ENCODE data around the gene SH2B3. TPM values are rescaled to one million over a fixed set of nuclear protein-coding genes. Genes with fewer than 3 reads are reported as not detected.

Gene SH2B3
- total RNA-seq, 1 experiment from 2014 or later: 39.6 TPM

DNA sequence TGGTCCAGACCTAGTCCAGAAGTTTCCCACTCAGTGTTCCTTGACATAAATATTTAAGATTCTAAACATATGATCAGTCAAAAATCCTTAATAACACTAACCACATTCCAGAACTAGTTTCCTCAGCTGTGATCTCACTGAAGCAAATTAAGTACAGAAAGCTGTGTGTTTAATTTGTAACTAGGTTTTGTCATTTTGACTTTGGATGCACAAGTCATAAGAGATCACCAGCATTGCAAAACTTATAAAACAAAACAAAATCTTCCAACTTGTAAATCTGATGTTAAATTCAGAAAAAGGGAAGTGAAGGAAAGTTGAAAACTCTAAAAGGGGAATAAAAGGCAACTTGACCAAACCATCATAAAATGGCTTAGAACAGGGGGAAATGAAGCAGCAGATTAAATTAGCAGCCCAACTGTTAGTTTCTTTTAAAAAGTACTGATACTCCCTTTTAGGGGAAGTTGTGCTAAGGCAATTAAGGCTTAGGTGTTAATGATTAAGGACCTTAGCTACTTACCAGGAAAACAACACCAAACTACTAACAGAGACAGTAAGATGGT is 56.6 kb downstream of the SH2B3 start:
- POLR2A ChIA-PET: interaction anchor here (0.6 kb wide), 1 partner anchor 18 kb away, joined by 7 read pairs; no protein-coding TSS in a partner anchor
- in situ Hi-C loops (cut with HindIII; ENCODE audit: low pct_unique_long_range_greater_than_20kb, low sequenced_read_pairs): no loop called here
- no peak for DNase-seq (ENCODE audit: low read depth, low spot score)

DNA sequence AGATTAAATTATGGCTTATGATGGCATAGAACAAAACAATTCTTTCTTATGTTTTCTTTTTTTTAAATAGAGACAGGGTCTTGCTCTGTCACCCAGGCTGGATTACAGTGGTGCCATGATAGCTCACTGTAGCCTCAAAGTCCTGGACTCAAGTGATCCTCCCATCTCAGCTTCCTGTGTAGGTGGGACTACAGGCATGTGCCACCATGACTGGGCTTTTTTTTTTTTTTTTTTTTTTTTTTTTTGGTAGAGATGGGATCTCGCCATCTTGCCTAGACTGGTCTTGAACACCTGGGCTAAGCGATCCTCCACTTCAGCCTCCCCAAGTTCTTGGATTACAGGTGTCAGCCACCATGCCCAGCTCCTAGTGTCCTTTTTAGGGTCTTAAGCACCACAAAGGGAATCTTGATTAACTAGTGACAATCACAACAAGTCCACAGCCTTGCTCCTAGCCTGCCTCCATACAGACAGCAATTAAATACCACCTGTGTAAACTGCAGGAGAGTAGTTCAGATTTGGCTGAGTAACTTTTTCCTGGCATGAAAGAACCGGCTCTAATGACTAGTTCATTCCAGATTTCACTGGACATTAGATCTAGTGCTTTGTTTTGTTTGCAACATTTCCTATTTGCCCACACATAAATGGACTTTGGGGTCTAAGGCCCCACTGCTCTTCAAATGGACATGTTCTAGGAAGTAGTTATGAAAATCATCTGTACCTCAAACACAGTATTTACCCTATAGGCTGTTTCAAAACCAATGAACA is 61.6 kb downstream of the SH2B3 start:
- no TSS peak for BruUV-seq (replicated peaks)
- no peak overlapping the region for H3K27ac ChIP-seq (ENCODE audit: low read length)
- no peaks in the 10 kb centered on the region for H3K4me1 ChIP-seq (ENCODE audit: control insufficient read depth, insufficient read depth, low read length)
- intact Hi-C loops (cut with micrococcal nuclease; ENCODE audit: unreplicated experiment) (no loop called here), in situ Hi-C loops (cut with HindIII; ENCODE audit: low pct_unique_long_range_greater_than_20kb, low sequenced_read_pairs) (no loop called here)
- H3K27me3 ChIP-seq (ENCODE audit: control insufficient read depth, insufficient read depth, low read length): no peaks in the 10 kb centered on the region
- no peak for ATAC-seq
- no peak overlapping the region for H3K4me3 ChIP-seq (ENCODE audit: low read depth in 2 of 2, low read length in 2 of 2)
- H3K9me3 ChIP-seq (ENCODE audit: control insufficient read depth, insufficient read depth, low read depth, low read length): no peaks in the 10 kb centered on the region
- TF ChIP-seq POLR2AphosphoS5 (IDR thresholded peaks at IDR 0.05; ENCODE audit: low read depth, low read length): no peak
- no peak for TF ChIP-seq TCF7L2 (IDR thresholded peaks at IDR 0.05; ENCODE audit: low read depth, low read length)
- TF ChIP-seq, protein P1, sequence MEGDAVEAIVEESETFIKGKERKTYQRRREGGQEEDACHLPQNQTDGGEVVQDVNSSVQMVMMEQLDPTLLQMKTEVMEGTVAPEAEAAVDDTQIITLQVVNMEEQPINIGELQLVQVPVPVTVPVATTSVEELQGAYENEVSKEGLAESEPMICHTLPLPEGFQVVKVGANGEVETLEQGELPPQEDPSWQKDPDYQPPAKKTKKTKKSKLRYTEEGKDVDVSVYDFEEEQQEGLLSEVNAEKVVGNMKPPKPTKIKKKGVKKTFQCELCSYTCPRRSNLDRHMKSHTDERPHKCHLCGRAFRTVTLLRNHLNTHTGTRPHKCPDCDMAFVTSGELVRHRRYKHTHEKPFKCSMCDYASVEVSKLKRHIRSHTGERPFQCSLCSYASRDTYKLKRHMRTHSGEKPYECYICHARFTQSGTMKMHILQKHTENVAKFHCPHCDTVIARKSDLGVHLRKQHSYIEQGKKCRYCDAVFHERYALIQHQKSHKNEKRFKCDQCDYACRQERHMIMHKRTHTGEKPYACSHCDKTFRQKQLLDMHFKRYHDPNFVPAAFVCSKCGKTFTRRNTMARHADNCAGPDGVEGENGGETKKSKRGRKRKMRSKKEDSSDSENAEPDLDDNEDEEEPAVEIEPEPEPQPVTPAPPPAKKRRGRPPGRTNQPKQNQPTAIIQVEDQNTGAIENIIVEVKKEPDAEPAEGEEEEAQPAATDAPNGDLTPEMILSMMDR (IDR thresholded peaks at IDR 0.05): no peak
- TF ChIP-seq SIN3A (IDR thresholded peaks at IDR 0.05; ENCODE audit: borderline replicate concordance, insufficient read depth, low read depth, low read length): no peak
- TF ChIP-seq, protein P2, sequence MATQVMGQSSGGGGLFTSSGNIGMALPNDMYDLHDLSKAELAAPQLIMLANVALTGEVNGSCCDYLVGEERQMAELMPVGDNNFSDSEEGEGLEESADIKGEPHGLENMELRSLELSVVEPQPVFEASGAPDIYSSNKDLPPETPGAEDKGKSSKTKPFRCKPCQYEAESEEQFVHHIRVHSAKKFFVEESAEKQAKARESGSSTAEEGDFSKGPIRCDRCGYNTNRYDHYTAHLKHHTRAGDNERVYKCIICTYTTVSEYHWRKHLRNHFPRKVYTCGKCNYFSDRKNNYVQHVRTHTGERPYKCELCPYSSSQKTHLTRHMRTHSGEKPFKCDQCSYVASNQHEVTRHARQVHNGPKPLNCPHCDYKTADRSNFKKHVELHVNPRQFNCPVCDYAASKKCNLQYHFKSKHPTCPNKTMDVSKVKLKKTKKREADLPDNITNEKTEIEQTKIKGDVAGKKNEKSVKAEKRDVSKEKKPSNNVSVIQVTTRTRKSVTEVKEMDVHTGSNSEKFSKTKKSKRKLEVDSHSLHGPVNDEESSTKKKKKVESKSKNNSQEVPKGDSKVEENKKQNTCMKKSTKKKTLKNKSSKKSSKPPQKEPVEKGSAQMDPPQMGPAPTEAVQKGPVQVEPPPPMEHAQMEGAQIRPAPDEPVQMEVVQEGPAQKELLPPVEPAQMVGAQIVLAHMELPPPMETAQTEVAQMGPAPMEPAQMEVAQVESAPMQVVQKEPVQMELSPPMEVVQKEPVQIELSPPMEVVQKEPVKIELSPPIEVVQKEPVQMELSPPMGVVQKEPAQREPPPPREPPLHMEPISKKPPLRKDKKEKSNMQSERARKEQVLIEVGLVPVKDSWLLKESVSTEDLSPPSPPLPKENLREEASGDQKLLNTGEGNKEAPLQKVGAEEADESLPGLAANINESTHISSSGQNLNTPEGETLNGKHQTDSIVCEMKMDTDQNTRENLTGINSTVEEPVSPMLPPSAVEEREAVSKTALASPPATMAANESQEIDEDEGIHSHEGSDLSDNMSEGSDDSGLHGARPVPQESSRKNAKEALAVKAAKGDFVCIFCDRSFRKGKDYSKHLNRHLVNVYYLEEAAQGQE (IDR thresholded peaks at IDR 0.05; ENCODE audit: insufficient read depth in 1 of 2, low read depth in 2 of 2, low read length in 1 of 2): no peak
- DNase-seq (ENCODE audit: low read depth, low spot score): no peak
- ChIA-PET CTCF (interaction anchor here (0.8 kb wide), 1 partner anchor 16 kb away, joined by 3 read pairs; no protein-coding TSS in a partner anchor), POLR2A (no interaction called here)
- peaks cover 25% of the 10 kb centered on the region; the same call in 1 of the 2 replicates for H3K36me3 ChIP-seq (ENCODE audit: control insufficient read depth, insufficient read depth, low read length)

More for the DNA sequence above, 56.6 kb downstream of the SH2B3 start:
- Histone ChIP-seq H3K9me3 (ENCODE audit: control insufficient read depth, insufficient read depth, low read depth, low read length) (no peaks in the 10 kb centered on the region), H3K4me3 (ENCODE audit: low read depth in 2 of 2, low read length in 2 of 2) (no peak overlapping the region), H3K27me3 (ENCODE audit: control insufficient read depth, insufficient read depth, low read length) (no peaks in the 10 kb centered on the region), H3K36me3 (ENCODE audit: control insufficient read depth, insufficient read depth, low read length) (peaks cover 20% of the 10 kb centered on the region; the same call in 1 of the 2 replicates), H3K4me1 (ENCODE audit: control insufficient read depth, insufficient read depth, low read length) (no peaks in the 10 kb centered on the region), H3K27ac (ENCODE audit: low read length) (no peak overlapping the region)
- no peak for TF ChIP-seq POLR2AphosphoS5 (IDR thresholded peaks at IDR 0.05; ENCODE audit: low read depth, low read length)
- TF ChIP-seq SIN3A (IDR thresholded peaks at IDR 0.05; ENCODE audit: borderline replicate concordance, insufficient read depth, low read depth, low read length): no peak
- TF ChIP-seq, protein P1 (IDR thresholded peaks at IDR 0.05): no peak
- TF ChIP-seq, protein P2 (IDR thresholded peaks at IDR 0.05; ENCODE audit: insufficient read depth in 1 of 2, low read depth in 2 of 2, low read length in 1 of 2): no peak
- ATAC-seq: no peak
- intact Hi-C loops (cut with micrococcal nuclease; ENCODE audit: unreplicated experiment): no loop called here
- CTCF ChIA-PET: interaction anchor here (0.7 kb wide), 1 partner anchor 77 kb away, joined by 3 read pairs; no protein-coding TSS in a partner anchor
- BruUV-seq (replicated peaks): TSS peak; percentile 12

Measured in Panc1 (cell line).